ENCODE measurements around the gene PHOSPHO2. TPM values are rescaled to one million over a fixed set of nuclear protein-coding genes. Genes with fewer than 3 reads are reported as not detected.

PHOSPHO2 gene
- 13.4 TPM for polyA plus RNA-seq (2013, experiment 1 of 4)
- polyA plus RNA-seq (2013, experiment 2 of 4), result 17.0 TPM
- 13.5 TPM for polyA plus RNA-seq (2013, experiment 3 of 4)
- polyA plus RNA-seq (2013, experiment 4 of 4), result 13.7 TPM

- Histone ChIP-seq H3K4me3 (ENCODE audit: insufficient read depth, low read depth, low read length) (peak within 1 kb of the TSS; percentile 90), H3K27ac (ENCODE audit: insufficient read depth, low read depth, low read length, poor library complexity, severe bottlenecking) (peak within 1 kb of the TSS; percentile 70), H3K36me3 (ENCODE audit: control insufficient read depth, insufficient read depth, low read length) (no peaks in the 10 kb centered on the region), H3K9me3 (ENCODE audit: control insufficient read depth, low read length) (no peaks in the 10 kb centered on the region), H3K4me1 (ENCODE audit: control insufficient read depth, insufficient read depth, low read length) (no peaks in the 10 kb centered on the region), H3K27me3 (ENCODE audit: control insufficient read depth, insufficient read depth, low read length, poor library complexity, severe bottlenecking) (no peaks in the 10 kb centered on the region)
- 1% methylated on average over 63 of the region's 63 CpGs for WGBS, 2 experiments
Observed at GRCh38 chr2:169694113-169694893, at the start of gene PHOSPHO2, which contains the start of gene CFAP210. Gene PHOSPHO2 (plus strand): TSS chr2:169694469. CDS start chr2:169700972, 6,503 bp downstream. Gene CFAP210 (minus strand): TSS chr2:169694405. CDS start chr2:169694327, 78 bp downstream.

GRCh38 chr2:169647496-169647895 lies 46.8 kb upstream of the PHOSPHO2 start:
- Histone ChIP-seq H3K9me3 (ENCODE audit: control insufficient read depth, low read length) (no peaks in the 10 kb centered on the region), H3K4me1 (ENCODE audit: control insufficient read depth, insufficient read depth, low read length) (no peaks in the 10 kb centered on the region), H3K36me3 (ENCODE audit: control insufficient read depth, insufficient read depth, low read length) (no peaks in the 10 kb centered on the region), H3K27ac (ENCODE audit: insufficient read depth, low read depth, low read length, poor library complexity, severe bottlenecking) (no peak overlapping the region), H3K4me3 (ENCODE audit: insufficient read depth, low read depth, low read length) (no peak overlapping the region), H3K27me3 (ENCODE audit: control insufficient read depth, insufficient read depth, low read length, poor library complexity, severe bottlenecking) (no peaks in the 10 kb centered on the region)
- 90 to 92% methylated on average over 2 of the region's 2 CpGs for WGBS, 2 experiments

- no peaks in the 10 kb centered on the region for H3K4me1 ChIP-seq (ENCODE audit: control insufficient read depth, insufficient read depth, low read length)
- no peaks in the 10 kb centered on the region for H3K36me3 ChIP-seq (ENCODE audit: control insufficient read depth, insufficient read depth, low read length)
- no peaks in the 10 kb centered on the region for H3K27me3 ChIP-seq (ENCODE audit: control insufficient read depth, insufficient read depth, low read length, poor library complexity, severe bottlenecking)
- WGBS, 2 experiments, result 85 to 91% methylated on average over 1 of the region's 1 CpG
- H3K27ac ChIP-seq (ENCODE audit: insufficient read depth, low read depth, low read length, poor library complexity, severe bottlenecking), result no peak overlapping the region
- H3K4me3 ChIP-seq (ENCODE audit: insufficient read depth, low read depth, low read length), result no peak overlapping the region
- H3K9me3 ChIP-seq (ENCODE audit: control insufficient read depth, low read length), result no peaks in the 10 kb centered on the region
Observed at GRCh38 chr2:169649278-169649677, 45.0 kb upstream of the PHOSPHO2 start.

- Histone ChIP-seq H3K36me3 (ENCODE audit: control insufficient read depth, insufficient read depth, low read length) (no peaks in the 10 kb centered on the region), H3K27ac (ENCODE audit: insufficient read depth, low read depth, low read length, poor library complexity, severe bottlenecking) (no peak overlapping the region), H3K27me3 (ENCODE audit: control insufficient read depth, insufficient read depth, low read length, poor library complexity, severe bottlenecking) (no peaks in the 10 kb centered on the region), H3K4me3 (ENCODE audit: insufficient read depth, low read depth, low read length) (no peak overlapping the region), H3K4me1 (ENCODE audit: control insufficient read depth, insufficient read depth, low read length) (no peaks in the 10 kb centered on the region), H3K9me3 (ENCODE audit: control insufficient read depth, low read length) (no peaks in the 10 kb centered on the region)
- 92 to 94% methylated on average over 3 of the region's 3 CpGs for WGBS, 2 experiments
Observed at GRCh38 chr2:169653636-169654035, 40.6 kb upstream of the PHOSPHO2 start.

- no peaks in the 10 kb centered on the region for H3K4me1 ChIP-seq (ENCODE audit: control insufficient read depth, insufficient read depth, low read length)
- WGBS, 2 experiments, result 69 to 80% methylated on average over 3 of the region's 3 CpGs
- H3K27ac ChIP-seq (ENCODE audit: insufficient read depth, low read depth, low read length, poor library complexity, severe bottlenecking), result no peak overlapping the region
Observed at GRCh38 chr2:169656164-169656563, 38.1 kb upstream of the PHOSPHO2 start.

GRCh38 chr2:169658877-169659276 lies 35.4 kb upstream of the PHOSPHO2 start:
- Histone ChIP-seq H3K27ac (ENCODE audit: insufficient read depth, low read depth, low read length, poor library complexity, severe bottlenecking) (no peak overlapping the region), H3K27me3 (ENCODE audit: control insufficient read depth, insufficient read depth, low read length, poor library complexity, severe bottlenecking) (no peaks in the 10 kb centered on the region), H3K36me3 (ENCODE audit: control insufficient read depth, insufficient read depth, low read length) (no peaks in the 10 kb centered on the region), H3K4me1 (ENCODE audit: control insufficient read depth, insufficient read depth, low read length) (no peaks in the 10 kb centered on the region), H3K9me3 (ENCODE audit: control insufficient read depth, low read length) (no peaks in the 10 kb centered on the region), H3K4me3 (ENCODE audit: insufficient read depth, low read depth, low read length) (no peak overlapping the region)
- WGBS, 2 experiments, result 86 to 93% methylated on average over 1 of the region's 1 CpG

More at GRCh38 chr2:169656164-169656563, 38.1 kb upstream of the PHOSPHO2 start:
- no peaks in the 10 kb centered on the region for H3K36me3 ChIP-seq (ENCODE audit: control insufficient read depth, insufficient read depth, low read length)
- no peaks in the 10 kb centered on the region for H3K27me3 ChIP-seq (ENCODE audit: control insufficient read depth, insufficient read depth, low read length, poor library complexity, severe bottlenecking)
- no peak overlapping the region for H3K4me3 ChIP-seq (ENCODE audit: insufficient read depth, low read depth, low read length)
- no peaks in the 10 kb centered on the region for H3K9me3 ChIP-seq (ENCODE audit: control insufficient read depth, low read length)

GRCh38 chr2:169659320-169659719 lies 34.9 kb upstream of the PHOSPHO2 start:
- no peaks in the 10 kb centered on the region for H3K9me3 ChIP-seq (ENCODE audit: control insufficient read depth, low read length)
- H3K36me3 ChIP-seq (ENCODE audit: control insufficient read depth, insufficient read depth, low read length), result no peaks in the 10 kb centered on the region
- no peak overlapping the region for H3K4me3 ChIP-seq (ENCODE audit: insufficient read depth, low read depth, low read length)
- 89 to 94% methylated on average over 1 of the region's 1 CpG for WGBS, 2 experiments
- H3K27me3 ChIP-seq (ENCODE audit: control insufficient read depth, insufficient read depth, low read length, poor library complexity, severe bottlenecking), result no peaks in the 10 kb centered on the region
- no peak overlapping the region for H3K27ac ChIP-seq (ENCODE audit: insufficient read depth, low read depth, low read length, poor library complexity, severe bottlenecking)
- no peaks in the 10 kb centered on the region for H3K4me1 ChIP-seq (ENCODE audit: control insufficient read depth, insufficient read depth, low read length)

- Histone ChIP-seq H3K36me3 (ENCODE audit: control insufficient read depth, insufficient read depth, low read length) (no peaks in the 10 kb centered on the region), H3K4me3 (ENCODE audit: insufficient read depth, low read depth, low read length) (no peak overlapping the region), H3K27ac (ENCODE audit: insufficient read depth, low read depth, low read length, poor library complexity, severe bottlenecking) (no peak overlapping the region), H3K9me3 (ENCODE audit: control insufficient read depth, low read length) (no peaks in the 10 kb centered on the region), H3K4me1 (ENCODE audit: control insufficient read depth, insufficient read depth, low read length) (no peaks in the 10 kb centered on the region), H3K27me3 (ENCODE audit: control insufficient read depth, insufficient read depth, low read length, poor library complexity, severe bottlenecking) (no peaks in the 10 kb centered on the region)
- 83 to 85% methylated on average over 3 of the region's 3 CpGs for WGBS, 2 experiments
Observed at GRCh38 chr2:169661265-169661664, 33.0 kb upstream of the PHOSPHO2 start.

- Histone ChIP-seq H3K36me3 (ENCODE audit: control insufficient read depth, insufficient read depth, low read length) (no peaks in the 10 kb centered on the region), H3K27ac (ENCODE audit: insufficient read depth, low read depth, low read length, poor library complexity, severe bottlenecking) (no peak overlapping the region), H3K4me3 (ENCODE audit: insufficient read depth, low read depth, low read length) (no peak overlapping the region), H3K4me1 (ENCODE audit: control insufficient read depth, insufficient read depth, low read length) (no peaks in the 10 kb centered on the region), H3K9me3 (ENCODE audit: control insufficient read depth, low read length) (no peaks in the 10 kb centered on the region), H3K27me3 (ENCODE audit: control insufficient read depth, insufficient read depth, low read length, poor library complexity, severe bottlenecking) (no peaks in the 10 kb centered on the region)
- WGBS, 2 experiments, result 92 to 100% methylated on average over 1 of the region's 1 CpG
Observed at GRCh38 chr2:169662744-169663143, 31.5 kb upstream of the PHOSPHO2 start.

GRCh38 chr2:169663247-169663646 lies 31.0 kb upstream of the PHOSPHO2 start:
- WGBS, 2 experiments, result 94 to 97% methylated on average over 2 of the region's 3 CpGs
- H3K27me3 ChIP-seq (ENCODE audit: control insufficient read depth, insufficient read depth, low read length, poor library complexity, severe bottlenecking), result no peaks in the 10 kb centered on the region

More at GRCh38 chr2:169663247-169663646, 31.0 kb upstream of the PHOSPHO2 start:
- Histone ChIP-seq H3K4me1 (ENCODE audit: control insufficient read depth, insufficient read depth, low read length) (no peaks in the 10 kb centered on the region), H3K27ac (ENCODE audit: insufficient read depth, low read depth, low read length, poor library complexity, severe bottlenecking) (no peak overlapping the region), H3K36me3 (ENCODE audit: control insufficient read depth, insufficient read depth, low read length) (no peaks in the 10 kb centered on the region), H3K9me3 (ENCODE audit: control insufficient read depth, low read length) (no peaks in the 10 kb centered on the region), H3K4me3 (ENCODE audit: insufficient read depth, low read depth, low read length) (no peak overlapping the region)
